Colonic mucosa (tissue), 4 donors: ENCODE data around the gene RAP1GAP2. TPM values are rescaled to one million over a fixed set of nuclear protein-coding genes. Genes with fewer than 3 reads are reported as not detected.

Experiments
- DNase-seq: peaks from one replicate; pipeline ENCODE4 v3.0.0-alpha.2; 2020
- H3K27ac ChIP-seq: fragments of 200-600 bp; one replicate; pipeline ENCODE4 v1.8.0; 2021
- H3K27me3 ChIP-seq: fragments of 200-600 bp; one replicate; pipeline ENCODE4 v1.8.0; 2021
- H3K36me3 ChIP-seq: fragments of 200-600 bp; one replicate; pipeline ENCODE4 v1.8.0; 2021
- H3K4me1 ChIP-seq: fragments of 200-600 bp; one replicate; pipeline ENCODE4 v1.8.0; 2021; ENCODE audit warnings: mild to moderate bottlenecking
- H3K4me3 ChIP-seq: fragments of 200-600 bp; one replicate; pipeline ENCODE4 v1.8.0; 2021
- H3K9ac ChIP-seq, 2 donors: one replicate each; pipeline ENCODE4 v1.7.0; 2013; ENCODE audit warnings: control low read depth in 2 of 2, low read depth in 2 of 2, low read length in 2 of 2
- H3K9me3 ChIP-seq: fragments of 200-600 bp; one replicate; pipeline ENCODE4 v1.8.0; 2021
- CTCF ChIP-seq: fragments of 200-600 bp; IDR thresholded peaks from one replicate; pipeline ENCODE4 v1.8.0; 2022; ENCODE audit warnings: antibody characterized with exemption, mild to moderate bottlenecking
- intact Hi-C: fragments of 100-400 bp; cut with DNase I; formaldehyde crosslinking; loops from one replicate; pipeline ENCODE4 v1.14.1; 2022
- total RNA-seq, 2 donors: library from RNA; stranded (reverse); fragmentation: NEBNext Ultra II Directional in 1 of 2; extraction: Animal tissue kit (Norgen Biotek cat#: 25700) in 1 of 2; gene quantifications; one replicate each; pipeline ENCODE4 v1.2.1, GENCODE V29; 2021
- donor health status: healthy.
- donor health status: DM: no; HTN: no; CAD: no.
- donor health status: DM: no; HTN: no; CAD: no.

Gene RAP1GAP2
- total RNA-seq, 2 donors from 2014 or later: 45.2 to 45.4 TPM

DNA sequence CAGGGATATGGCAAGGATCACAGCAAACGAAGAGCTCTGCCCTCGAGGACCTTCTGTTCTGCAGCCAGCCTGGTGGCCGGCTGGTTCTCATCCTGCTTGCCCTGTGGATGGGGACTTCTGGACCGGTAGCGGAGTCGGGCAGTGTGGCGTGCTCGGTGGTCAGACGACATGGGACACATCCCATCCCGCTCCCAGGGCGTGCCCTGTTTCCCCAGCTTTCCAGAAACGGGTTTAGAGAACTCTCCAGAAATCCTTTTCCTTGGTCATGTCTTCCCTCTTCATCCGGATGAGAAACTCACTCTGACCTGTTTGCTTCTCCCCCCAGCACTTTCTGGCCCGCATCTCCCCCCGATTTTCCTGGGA lies 151.3 kb downstream of the RAP1GAP2 start:
- no peak overlapping the region for H3K27ac ChIP-seq
- no peak for DNase-seq
- H3K27me3 ChIP-seq: no peaks in the 10 kb centered on the region
- intact Hi-C loops: no loop called here
- no peak overlapping the region for H3K9ac ChIP-seq
- no peak for TF ChIP-seq CTCF
- H3K4me1 ChIP-seq: no peaks in the 10 kb centered on the region
- H3K9me3 ChIP-seq: no peaks in the 10 kb centered on the region
- no peaks in the 10 kb centered on the region for H3K36me3 ChIP-seq
- H3K4me3 ChIP-seq: no peak overlapping the region

DNA sequence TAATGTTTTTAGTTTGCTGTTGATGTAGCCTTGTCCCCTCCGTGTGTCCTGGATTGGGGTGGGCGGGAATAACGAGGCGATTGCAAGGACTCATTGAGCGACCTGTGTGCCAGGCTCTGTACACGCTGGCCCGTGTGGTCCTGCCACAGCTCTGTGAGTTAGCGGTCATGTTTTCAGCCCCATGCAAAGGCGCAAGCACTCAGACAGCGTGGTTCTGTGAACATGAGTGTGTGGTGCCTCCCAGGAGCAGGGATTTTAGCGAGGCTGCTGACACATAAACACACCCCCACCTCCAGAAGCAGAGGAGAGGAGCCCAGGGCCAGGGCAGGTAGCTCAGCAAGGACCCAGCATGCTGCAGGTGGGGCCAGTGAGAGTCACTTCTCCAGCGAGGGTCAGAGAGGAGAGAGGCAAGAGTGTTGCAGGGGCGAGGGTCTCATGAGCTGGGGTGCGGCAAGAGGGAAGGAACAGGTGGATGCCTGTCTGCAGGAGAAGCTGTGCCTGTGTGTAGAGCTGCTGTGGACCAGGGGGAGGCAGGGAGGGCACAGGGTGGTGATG lies 151.8 kb downstream of the RAP1GAP2 start:
- DNase-seq: no peak
- intact Hi-C loops: no loop called here

GRCh38 chr17:2948721-2949468 lies 152.7 kb downstream of the RAP1GAP2 start:
- Histone ChIP-seq H3K27ac (no peak overlapping the region), H3K36me3 (no peaks in the 10 kb centered on the region), H3K9me3 (no peaks in the 10 kb centered on the region), H3K4me1 (no peaks in the 10 kb centered on the region), H3K9ac (no peak overlapping the region), H3K27me3 (no peaks in the 10 kb centered on the region), H3K4me3 (no peak overlapping the region)
- intact Hi-C loops: no loop called here
- TF ChIP-seq CTCF: no peak
- DNase-seq: no peak

More for the DNA sequence above, 151.8 kb downstream of the RAP1GAP2 start:
- H3K9me3 ChIP-seq: no peaks in the 10 kb centered on the region
- H3K4me3 ChIP-seq: no peak overlapping the region
- no peaks in the 10 kb centered on the region for H3K4me1 ChIP-seq
- H3K27me3 ChIP-seq: no peaks in the 10 kb centered on the region
- H3K9ac ChIP-seq: no peak overlapping the region
- no peaks in the 10 kb centered on the region for H3K36me3 ChIP-seq
- no peak overlapping the region for H3K27ac ChIP-seq
- TF ChIP-seq CTCF: no peak

DNA sequence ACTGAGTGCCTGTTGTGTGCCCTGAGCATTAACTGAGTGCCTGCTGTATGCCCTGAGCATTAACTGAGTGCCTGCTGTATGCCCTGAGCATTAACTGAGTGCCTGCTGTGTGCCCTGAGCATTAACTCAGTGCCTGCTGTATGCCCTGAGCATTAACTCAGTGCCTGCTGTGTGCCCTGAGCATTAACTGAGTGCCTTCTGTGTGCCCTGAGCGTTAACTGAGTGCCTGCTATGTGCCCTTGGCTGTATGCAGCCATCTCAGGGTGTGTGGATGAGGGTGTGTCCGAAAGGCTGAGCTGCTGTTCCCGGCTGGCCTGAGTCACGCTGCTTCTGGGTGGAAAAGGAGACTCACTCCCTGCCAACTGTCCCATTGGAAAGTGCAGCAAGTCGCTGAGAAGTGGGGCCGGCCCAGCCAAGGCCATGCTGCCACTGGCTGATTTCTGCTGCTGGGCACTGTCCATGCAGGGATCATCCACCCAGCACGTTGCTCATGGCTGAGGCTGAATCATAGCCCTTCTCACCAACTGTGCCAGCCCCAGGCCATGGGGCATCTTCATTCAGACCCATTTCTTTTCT lies 153.3 kb downstream of the RAP1GAP2 start:
- Histone ChIP-seq H3K9me3 (no peaks in the 10 kb centered on the region), H3K27ac (no peak overlapping the region), H3K4me1 (no peaks in the 10 kb centered on the region), H3K9ac (no peak overlapping the region), H3K27me3 (no peaks in the 10 kb centered on the region), H3K36me3 (no peaks in the 10 kb centered on the region), H3K4me3 (no peak overlapping the region)
- intact Hi-C loops: no loop called here
- TF ChIP-seq CTCF: no peak
- DNase-seq: peak; percentile 77

DNA sequence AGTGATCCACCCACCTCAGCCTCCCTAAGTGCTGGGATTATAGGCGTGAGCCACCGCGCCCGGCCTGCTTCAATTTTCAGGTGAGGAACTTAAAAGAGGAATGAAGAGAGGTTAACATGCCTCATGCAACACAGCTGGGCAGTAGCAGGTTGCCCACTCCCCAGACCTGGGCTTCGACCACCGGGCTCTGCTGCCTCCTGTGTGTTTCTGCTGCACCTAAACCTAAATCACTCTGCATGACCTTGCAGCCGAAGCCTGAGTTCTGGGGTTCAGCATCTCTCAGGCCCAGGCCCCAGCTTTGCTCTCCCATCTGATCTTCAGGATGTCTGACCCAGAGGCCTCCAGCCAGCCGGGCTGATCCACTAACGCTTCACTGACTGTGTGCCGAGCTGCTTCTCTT lies 154.6 kb downstream of the RAP1GAP2 start:
- intact Hi-C loops: no loop called here
- Histone ChIP-seq H3K9me3 (no peaks in the 10 kb centered on the region), H3K4me1 (no peaks in the 10 kb centered on the region), H3K4me3 (no peak overlapping the region), H3K36me3 (no peaks in the 10 kb centered on the region), H3K27ac (no peak overlapping the region), H3K9ac (no peak overlapping the region), H3K27me3 (no peaks in the 10 kb centered on the region)
- DNase-seq: no peak
- TF ChIP-seq CTCF: no peak
